ENCODE measurements around the gene TOR1A.

TOR1A gene

GRCh38 chr9:129853614-129854013, 29.7 kb upstream of the TOR1A start:
- peaks cover 9% of the 10 kb centered on the region for H3K4me1 ChIP-seq
- no peak overlapping the region for H3K4me3 ChIP-seq (ENCODE audit: low read depth, low read length)
- DNase-seq = no peak
- H3K9me3 ChIP-seq = no peaks in the 10 kb centered on the region
- peaks cover 27% of the 10 kb centered on the region for H3K36me3 ChIP-seq
- H3K27me3 ChIP-seq = no peaks in the 10 kb centered on the region
- TF ChIP-seq CTCF (IDR thresholded peaks at IDR 0.05; ENCODE audit: low read depth, low read length) = no peak

GRCh38 chr9:129852579-129852978, 28.6 kb upstream of the TOR1A start:
- peak; percentile 46 for DNase-seq
- Histone ChIP-seq H3K9me3 (no peaks in the 10 kb centered on the region), H3K27me3 (no peaks in the 10 kb centered on the region), H3K4me1 (peaks cover 9% of the 10 kb centered on the region), H3K4me3 (ENCODE audit: low read depth, low read length) (no peak overlapping the region), H3K36me3 (peaks cover 19% of the 10 kb centered on the region)
- no peak for TF ChIP-seq CTCF (IDR thresholded peaks at IDR 0.05; ENCODE audit: low read depth, low read length)

GRCh38 chr9:129851821-129852220, 27.9 kb upstream of the TOR1A start:
- TF ChIP-seq CTCF (IDR thresholded peaks at IDR 0.05; ENCODE audit: low read depth, low read length) = no peak
- Histone ChIP-seq H3K27me3 (no peaks in the 10 kb centered on the region), H3K9me3 (no peaks in the 10 kb centered on the region), H3K4me3 (ENCODE audit: low read depth, low read length) (no peak overlapping the region), H3K4me1 (peaks cover 4% of the 10 kb centered on the region; the same call in 1 of the 2 replicates), H3K36me3 (peaks cover 19% of the 10 kb centered on the region)
- no peak for DNase-seq

GRCh38 chr9:129850821-129851550, 27.1 kb upstream of the TOR1A start:
- H3K4me3 ChIP-seq (ENCODE audit: low read depth, low read length) = no peak overlapping the region
- no peaks in the 10 kb centered on the region for H3K27me3 ChIP-seq
- no peak for TF ChIP-seq CTCF (IDR thresholded peaks at IDR 0.05; ENCODE audit: low read depth, low read length)
- H3K4me1 ChIP-seq = peaks cover 4% of the 10 kb centered on the region; the same call in 1 of the 2 replicates
- no peak for DNase-seq
- H3K9me3 ChIP-seq = no peaks in the 10 kb centered on the region
- peaks cover 19% of the 10 kb centered on the region for H3K36me3 ChIP-seq

- no peaks in the 10 kb centered on the region for H3K27me3 ChIP-seq
- no peak overlapping the region for H3K4me3 ChIP-seq (ENCODE audit: low read depth, low read length)
- H3K9me3 ChIP-seq = no peaks in the 10 kb centered on the region
- TF ChIP-seq CTCF (IDR thresholded peaks at IDR 0.05; ENCODE audit: low read depth, low read length) = no peak
- H3K4me1 ChIP-seq = peaks cover 14% of the 10 kb centered on the region
- no peak for DNase-seq
- H3K36me3 ChIP-seq = peaks cover 17% of the 10 kb centered on the region
These were observed 26.0 kb upstream of the TOR1A start for GRCh38 chr9:129849901-129850300.

- no peak for TF ChIP-seq CTCF (IDR thresholded peaks at IDR 0.05; ENCODE audit: low read depth, low read length)
- peaks cover 15% of the 10 kb centered on the region for H3K4me1 ChIP-seq
- no peak overlapping the region for H3K4me3 ChIP-seq (ENCODE audit: low read depth, low read length)
- H3K27me3 ChIP-seq = no peaks in the 10 kb centered on the region
- no peaks in the 10 kb centered on the region for H3K9me3 ChIP-seq
- H3K36me3 ChIP-seq = peaks cover 15% of the 10 kb centered on the region
- DNase-seq = no peak
These were observed 24.9 kb upstream of the TOR1A start for GRCh38 chr9:129848712-129849441.
